HCT116 (cell line): ENCODE measurements around the gene LYPD6. TPM values are rescaled to one million over a fixed set of nuclear protein-coding genes. Genes with fewer than 3 reads are reported as not detected.

Experiments used
- ATAC-seq: fragments of 200-7000 bp; cut with Tn5 transposase; 2 replicates; pipeline ENCODE4 v1.9.1; 2020; ENCODE audit warnings: mild to moderate bottlenecking, moderate library complexity
- BruUV-seq: library from RNA; stranded (reverse); fragments of 400-500 nt; replicated peaks from 2 replicates; lab custom pipeline; 2021; lab: Mats Ljungman, UMichigan
- CTCF ChIA-PET: fragments of 300-600 bp; sonication (Branson Sonifier 250); formaldehyde crosslinking; loops from one replicate; lab custom pipeline; 2021; ENCODE audit warnings: antibody characterized with exemption; lab: Charles Lee
- POLR2A ChIA-PET: fragments of 300-600, 350-600 bp; sonication (Branson Sonifier 250); formaldehyde crosslinking; loops from one replicate; lab custom pipeline; 2021; ENCODE audit warnings: antibody characterized with exemption; lab: Charles Lee
- RAD21 ChIA-PET, 2 experiments: fragments of 300-600 bp; sonication (Branson Sonifier 250); formaldehyde crosslinking; loops; one replicate each; lab custom pipeline; 2023; ENCODE audit warnings: low total read pairs in 2 of 2; ENCODE audit not compliant: uncharacterized antibody in 2 of 2, unreplicated experiment in 2 of 2, low non-redundant PET in 1 of 2; lab: Charles Lee
- DNase-seq: peaks from one replicate; pipeline ENCODE4 v3.0.0-alpha.2; 2010; ENCODE audit warnings: low read depth, low spot score
- H2AFZ ChIP-seq: fragments of 200-600 bp; shearing (Covaris generic), sonication (generic); 2 replicates; pipeline ENCODE4 v1.6.1; 2017; ENCODE audit warnings: low read depth, mixed run types, mixed read lengths, antibody characterized with exemption, low read length; ENCODE audit not compliant: poor library complexity, severe bottlenecking
- H3K27ac ChIP-seq: 2 replicates; pipeline ENCODE4 v1.5.1; 2012; ENCODE audit warnings: low read depth, low read length
- H3K27me3 ChIP-seq: fragments of 200-600 bp; sonication (generic); 2 replicates; pipeline ENCODE4 v1.6.1; 2016; ENCODE audit warnings: mixed run types, low read length, mixed read lengths; ENCODE audit not compliant: insufficient read depth
- H3K36me3 ChIP-seq, 2 experiments: fragments of 200-500 bp in 1 of 2; fragments of 200-600 bp in 1 of 2; sonication (Bioruptor generic) in 1 of 2; sonication (generic) in 1 of 2; 2 replicates each; pipeline versions ENCODE4 v1.5.1 to v1.6.1; 2014 to 2016; ENCODE audit warnings: low read length in 2 of 2, inconsistent platforms in 1 of 2, mixed read lengths in 1 of 2, mixed run types in 1 of 2; ENCODE audit not compliant: insufficient read depth in 2 of 2, control insufficient read depth in 1 of 2
- H3K4me1 ChIP-seq, 2 experiments: fragments of 200-600 bp in 1 of 2; sonication (generic) in 1 of 2; 2 replicates each; pipeline versions ENCODE4 v1.5.1 to v1.6.1; 2012 to 2017; ENCODE audit warnings: low read length in 2 of 2, inconsistent platforms in 1 of 2, mild to moderate bottlenecking in 1 of 2, mixed read lengths in 1 of 2, mixed run types in 1 of 2, moderate library complexity in 1 of 2; ENCODE audit not compliant: insufficient read depth in 2 of 2, control insufficient read depth in 1 of 2
- H3K4me2 ChIP-seq: fragments of 200-600 bp; sonication (generic); 2 replicates; pipeline ENCODE4 v1.6.1; 2017; ENCODE audit warnings: mixed run types, low read length, mixed read lengths
- H3K4me3 ChIP-seq, 2 experiments: fragments of 200-600 bp in 1 of 2; sonication (generic) in 1 of 2; replicated peaks in 1 of 2; 2 replicates each; pipeline ENCODE4 v1.5.1; 2011 to 2016; ENCODE audit warnings: low read length in 2 of 2, control low read depth in 1 of 2, low read depth in 1 of 2, mild to moderate bottlenecking in 1 of 2, mixed read lengths in 1 of 2, mixed run types in 1 of 2
- H3K79me2 ChIP-seq: fragments of 200-600 bp; sonication (generic); 2 replicates; pipeline ENCODE4 v1.6.1; 2017; ENCODE audit warnings: mild to moderate bottlenecking, mixed run types, low read length, moderate library complexity, mixed read lengths; ENCODE audit not compliant: insufficient read depth
- H3K9ac ChIP-seq: fragments of 200-600 bp; sonication (generic); 2 replicates; pipeline ENCODE4 v1.6.1; 2016; ENCODE audit warnings: low read length, mixed read lengths
- H3K9me2 ChIP-seq: fragments of 200-600 bp; sonication (generic), shearing (Covaris generic); 2 replicates; pipeline ENCODE4 v1.6.1; 2017; ENCODE audit warnings: mixed run types, mild to moderate bottlenecking, moderate library complexity; ENCODE audit not compliant: insufficient read depth
- H3K9me3 ChIP-seq, 2 experiments: fragments of 200-500 bp in 1 of 2; fragments of 200-600 bp in 1 of 2; sonication (Bioruptor generic) in 1 of 2; sonication (generic) in 1 of 2; 2 replicates each; pipeline ENCODE4 v1.6.1; 2014 to 2017; ENCODE audit warnings: low read length in 2 of 2, mixed read lengths in 2 of 2, inconsistent platforms in 1 of 2, low read depth in 1 of 2, mild to moderate bottlenecking in 1 of 2, mixed run types in 1 of 2, moderate library complexity in 1 of 2; ENCODE audit not compliant: control insufficient read depth in 1 of 2, insufficient read depth in 1 of 2
- H4K20me1 ChIP-seq: fragments of 200-600 bp; sonication (generic), shearing (Covaris generic); 2 replicates; pipeline ENCODE4 v1.6.1; 2017; ENCODE audit warnings: mixed run types, mild to moderate bottlenecking, moderate library complexity; ENCODE audit not compliant: insufficient read depth
- CBX3 ChIP-seq: IDR thresholded peaks from 2 replicates; pipeline ENCODE4 v1.6.1; 2012; ENCODE audit warnings: low read depth
- CTCF ChIP-seq, 3 experiments: fragments of 200-600 bp in 1 of 3; sonication (generic) in 1 of 3; IDR thresholded peaks in 2 of 3; conservative IDR thresholded peaks in 1 of 3; 2 replicates each; pipeline ENCODE4 v1.5.1; 2012 to 2017; ENCODE audit warnings: low read depth in 2 of 3, low read length in 2 of 3, antibody characterized with exemption in 1 of 3, borderline replicate concordance in 1 of 3, control low read depth in 1 of 3, mild to moderate bottlenecking in 1 of 3, mixed read lengths in 1 of 3, mixed run types in 1 of 3, moderate library complexity in 1 of 3; ENCODE audit not compliant: insufficient read depth in 1 of 3
- FOSL1 ChIP-seq: IDR thresholded peaks from 2 replicates; pipeline ENCODE4 v1.6.1; 2012; ENCODE audit warnings: low read depth
- JUND ChIP-seq: IDR thresholded peaks from 2 replicates; pipeline ENCODE4 v1.6.1; 2012
- MAX ChIP-seq: IDR thresholded peaks from 2 replicates; pipeline ENCODE4 v1.6.1; 2012
- POLR2AphosphoS5 ChIP-seq: IDR thresholded peaks from 2 replicates; pipeline ENCODE4 v1.6.1; 2011; ENCODE audit warnings: mild to moderate bottlenecking, low read depth, low read length, moderate library complexity
- RAD21 ChIP-seq: IDR thresholded peaks from 2 replicates; pipeline ENCODE4 v1.6.1; 2012; ENCODE audit warnings: low read depth, mild to moderate bottlenecking
- REST ChIP-seq: IDR thresholded peaks from 2 replicates; pipeline ENCODE4 v1.6.1; 2012; ENCODE audit warnings: low read depth
- TCF7L2 ChIP-seq: IDR thresholded peaks from 2 replicates; pipeline ENCODE4 v1.7.0; 2011; ENCODE audit warnings: borderline replicate concordance, inconsistent platforms; ENCODE audit not compliant: insufficient read depth, insufficient read length; ENCODE audit errors: extremely low read depth
- ZBTB33 ChIP-seq: IDR thresholded peaks from 2 replicates; pipeline ENCODE4 v1.6.1; 2011; ENCODE audit warnings: mild to moderate bottlenecking, low read length, moderate library complexity; ENCODE audit not compliant: insufficient replicate concordance; ENCODE audit errors: extremely low read depth
- intact Hi-C: fragments of 100-400 bp; cut with micrococcal nuclease; formaldehyde crosslinking; loops from 2 replicates; pipeline ENCODE4 v1.10.0; 2022
- total RNA-seq: library from RNA; stranded (reverse); gene quantifications from one replicate; pipeline ENCODE4 v1.2.1, GENCODE V29; 2021; ENCODE audit not compliant: unreplicated experiment

Gene LYPD6
- total RNA-seq, 1 experiment from 2014 or later, result 3.0 TPM

GRCh38 chr2:149281441-149281840, 48.9 kb upstream of the LYPD6 start (continued):
- TF ChIP-seq REST, result no peak

GRCh38 chr2:149290662-149291061, 39.7 kb upstream of the LYPD6 start:
- H2AFZ ChIP-seq, result no peak overlapping the region
- no peaks in the 10 kb centered on the region for H3K36me3 ChIP-seq
- H3K9ac ChIP-seq, result no peak overlapping the region
- ChIA-PET CTCF (no interaction called here), RAD21 (no interaction called here), POLR2A (no interaction called here)
- intact Hi-C loops, result no loop called here
- H3K4me2 ChIP-seq, result no peak overlapping the region
- no peaks in the 10 kb centered on the region for H3K9me3 ChIP-seq
- BruUV-seq, result no TSS peak
- no peaks in the 10 kb centered on the region for H3K79me2 ChIP-seq
- DNase-seq, result no peak
- H3K4me3 ChIP-seq, result no peak overlapping the region
- TF ChIP-seq FOSL1, result no peak
- TF ChIP-seq RAD21, result no peak
- no peak for TF ChIP-seq CTCF (IDR thresholded peaks at IDR 0.05 in 2 of 3, conservative IDR thresholded peaks at IDR 0.05 in 1 of 3; ENCODE audit: borderline replicate concordance in 1 of 3, insufficient read depth in 1 of 3, low read depth in 2 of 3, low read length in 2 of 3)
- no peak for TF ChIP-seq CBX3
- no peak for TF ChIP-seq POLR2AphosphoS5
- TF ChIP-seq ZBTB33, result no peak
- no peak for TF ChIP-seq JUND
- TF ChIP-seq TCF7L2, result no peak
- TF ChIP-seq MAX, result no peak
- H3K27me3 ChIP-seq, result peaks cover 4% of the 10 kb centered on the region
- no peaks in the 10 kb centered on the region for H4K20me1 ChIP-seq
- no peak overlapping the region for H3K27ac ChIP-seq
- ATAC-seq, result no peak
- no peaks in the 10 kb centered on the region for H3K4me1 ChIP-seq
- no peaks in the 10 kb centered on the region for H3K9me2 ChIP-seq
